NCI-H2227 treated with DMSO at 0.1 percent for 48 hours (cell line): ENCODE measurements around the gene TBC1D4.
"Not testable (repeated sequence)": the region's sequence is repeated elsewhere in the genome, so short reads cannot be mapped to it uniquely, and the experiment has no call there.

Source experiments
- DNase-seq: peaks from one replicate; lab custom pipeline; 2025; lab: John Stamatoyannopoulos, UW

Gene TBC1D4

DNA sequence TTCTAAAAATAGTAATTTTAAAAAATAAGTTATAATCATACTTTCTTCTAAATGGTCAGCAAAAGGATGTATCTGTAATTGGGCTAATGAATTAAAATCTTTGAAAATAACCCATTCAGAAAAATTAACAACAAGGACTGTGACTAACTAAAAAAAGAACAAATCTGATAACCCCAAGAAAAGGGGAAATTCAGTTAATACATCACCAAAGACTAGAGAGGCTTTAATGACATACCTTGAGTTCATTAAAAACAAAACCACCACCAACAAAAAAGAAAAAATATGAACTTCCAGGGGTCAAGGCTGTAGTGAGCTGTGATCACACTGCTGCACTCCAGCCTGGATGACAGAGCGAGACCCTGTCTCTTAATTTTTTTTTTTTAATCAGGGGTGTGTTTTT, 121.8 kb downstream of the TBC1D4 start:
- DNase-seq: no peak

DNA sequence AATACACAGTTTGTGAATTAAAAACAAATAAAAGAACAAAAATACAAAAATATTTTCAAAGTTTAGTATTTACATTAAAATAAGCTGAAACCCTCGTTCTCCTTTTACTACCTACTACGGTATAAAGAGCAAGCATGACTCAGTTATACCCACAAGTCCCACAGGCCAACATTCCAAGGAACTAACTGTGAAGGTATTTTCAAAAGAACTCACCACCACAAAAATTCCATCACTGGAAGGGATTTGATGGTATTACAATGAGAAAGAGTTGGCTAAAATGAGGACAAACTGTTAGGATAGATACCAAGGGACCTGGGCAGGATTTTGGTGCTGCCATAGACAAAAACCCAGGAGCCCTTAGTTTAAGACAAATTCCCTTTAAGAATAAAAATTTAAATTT, 122.7 kb downstream of the TBC1D4 start:
- no peak for DNase-seq

DNA sequence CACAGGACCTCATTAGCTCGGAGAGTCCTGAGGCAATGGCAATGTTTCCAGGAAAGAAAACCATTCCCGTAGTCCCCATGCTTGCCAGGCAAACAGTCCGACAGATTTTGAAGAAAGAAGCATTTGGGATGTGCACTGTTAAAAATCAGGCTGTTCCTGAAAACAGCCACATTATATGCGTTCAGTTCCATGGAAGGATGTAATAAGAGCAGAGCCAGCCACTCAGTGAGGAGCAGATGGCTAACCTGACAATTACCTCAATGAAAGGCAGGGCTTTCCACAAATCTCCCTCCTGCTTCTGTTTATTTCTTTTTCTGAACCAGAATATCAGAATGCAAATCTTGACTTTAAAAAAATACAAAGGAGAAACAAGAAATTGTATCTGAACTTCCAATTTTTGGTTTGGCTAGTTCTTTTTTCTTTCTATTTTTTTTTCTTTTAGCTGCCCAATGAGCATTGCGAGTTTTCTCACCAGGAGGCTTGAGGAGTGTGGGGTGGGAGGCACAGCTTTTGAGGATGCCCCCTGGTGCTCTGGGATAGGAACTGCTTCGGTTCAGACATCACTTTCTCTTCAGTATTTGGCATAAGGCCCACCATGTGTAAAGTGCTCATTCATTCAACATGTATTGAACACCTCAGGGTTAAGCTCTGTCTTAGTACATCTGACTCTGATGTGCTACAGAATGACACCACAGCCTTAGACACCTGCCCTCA, 124.2 kb downstream of the TBC1D4 start:
- peak; percentile 67 for DNase-seq

DNA sequence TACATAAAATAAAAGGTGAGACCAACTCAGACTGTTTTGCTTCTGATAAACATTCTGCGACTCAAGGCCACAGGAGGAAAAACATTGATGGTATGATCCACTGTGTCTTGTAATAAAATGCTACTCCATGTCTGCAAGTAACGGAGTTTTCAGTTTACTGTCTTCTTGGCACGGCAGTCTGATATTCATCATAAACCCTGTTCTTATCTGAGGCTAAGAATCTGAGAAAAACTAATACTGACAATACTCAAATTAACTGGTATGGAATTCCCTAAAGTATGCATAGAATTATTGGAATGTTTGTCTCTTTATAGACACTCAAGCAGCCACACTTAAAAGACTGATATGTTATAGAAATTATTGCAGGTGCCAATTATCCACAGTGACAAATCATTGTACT, 125.5 kb downstream of the TBC1D4 start:
- no peak for DNase-seq

DNA sequence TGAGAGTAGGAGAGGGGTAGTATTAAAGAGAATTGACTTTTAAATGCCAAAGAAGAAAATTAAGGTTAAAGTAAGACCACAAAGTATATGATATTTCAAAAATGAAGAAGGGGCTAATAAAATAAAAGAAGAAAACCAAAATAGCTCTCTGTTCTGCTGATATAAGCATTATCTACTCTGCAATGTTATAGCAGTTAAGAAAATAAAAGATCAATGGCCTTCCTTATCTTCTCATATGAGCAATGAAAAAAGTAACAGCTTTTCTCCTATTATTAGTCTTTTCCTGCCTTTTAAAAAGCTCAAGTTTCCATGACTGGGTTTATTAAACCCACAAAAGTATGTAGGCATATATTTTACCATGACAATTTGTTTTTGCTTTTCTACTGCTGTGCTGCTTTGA, 126.4 kb downstream of the TBC1D4 start:
- no peak for DNase-seq

DNA sequence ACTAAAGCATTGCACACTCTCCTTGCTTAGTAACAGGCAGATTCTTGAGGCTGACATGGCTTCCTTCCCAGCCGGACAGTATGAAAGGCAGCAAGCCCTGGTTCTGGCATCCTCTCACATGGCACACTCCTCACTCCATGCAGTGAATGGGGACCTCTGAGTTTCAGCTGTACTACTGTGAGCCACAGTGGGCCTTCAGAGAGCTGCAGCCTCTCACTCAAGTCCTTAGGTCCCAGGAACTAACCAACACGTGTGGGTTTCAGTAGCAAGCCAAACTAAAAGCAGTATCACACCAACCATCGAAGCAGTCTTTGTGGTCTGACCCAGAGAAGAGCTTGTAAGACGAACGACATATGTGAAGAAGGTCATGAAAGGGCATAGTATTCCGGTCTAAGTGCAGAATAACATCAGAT, 128.2 kb downstream of the TBC1D4 start:
- no peak for DNase-seq

DNA sequence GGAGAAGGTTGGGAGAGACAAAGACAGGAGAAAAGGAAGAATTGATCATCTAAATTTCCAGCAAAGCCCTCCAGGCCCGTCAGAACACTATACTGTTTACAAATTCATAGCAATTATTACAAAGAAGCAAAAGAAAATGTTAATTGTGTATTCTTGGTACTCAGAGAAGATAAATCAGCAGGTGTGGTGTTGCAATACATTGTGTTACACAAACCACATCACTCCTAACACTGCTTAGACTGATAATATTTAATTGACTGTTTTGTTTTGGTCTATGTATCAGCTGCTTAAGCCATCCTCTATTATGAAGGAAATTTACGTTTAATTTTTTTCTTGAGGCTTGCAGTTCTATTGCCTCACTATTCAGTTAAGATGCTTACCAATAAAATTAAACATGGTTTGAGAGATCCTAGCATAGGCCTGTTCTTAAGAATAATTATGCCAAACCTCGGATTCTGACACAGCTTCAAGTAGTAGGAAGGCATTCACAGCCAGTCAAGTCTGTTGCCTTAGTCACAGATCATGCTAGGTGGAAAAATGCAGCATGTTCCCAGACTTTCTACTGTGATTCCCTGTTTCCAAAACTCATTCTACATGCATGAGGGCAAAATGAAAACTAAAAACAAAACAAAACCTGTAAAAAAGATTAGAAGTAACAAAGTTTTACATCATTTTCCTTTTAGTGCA, 129.2 kb downstream of the TBC1D4 start:
- no peak for DNase-seq

DNA sequence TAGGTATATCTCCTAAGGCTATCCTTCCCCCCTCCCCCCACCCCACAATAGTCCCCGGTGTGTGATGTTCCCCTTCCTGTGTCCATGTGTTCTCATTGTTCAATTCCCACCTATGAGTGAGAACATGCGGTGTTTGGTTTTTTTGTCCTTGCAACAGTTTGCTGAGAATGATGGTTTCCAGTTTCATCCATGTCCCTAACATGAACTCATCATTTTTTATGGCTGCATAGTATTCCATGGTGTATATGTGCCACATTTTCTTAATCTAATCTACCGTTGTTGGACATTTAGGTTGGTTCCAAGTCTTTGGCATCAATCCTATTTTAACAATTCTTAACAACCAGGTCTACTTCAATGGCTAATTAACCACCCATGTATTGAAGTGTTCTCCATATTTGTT, 130.4 kb downstream of the TBC1D4 start:
- DNase-seq: not testable (repeated sequence)

DNA sequence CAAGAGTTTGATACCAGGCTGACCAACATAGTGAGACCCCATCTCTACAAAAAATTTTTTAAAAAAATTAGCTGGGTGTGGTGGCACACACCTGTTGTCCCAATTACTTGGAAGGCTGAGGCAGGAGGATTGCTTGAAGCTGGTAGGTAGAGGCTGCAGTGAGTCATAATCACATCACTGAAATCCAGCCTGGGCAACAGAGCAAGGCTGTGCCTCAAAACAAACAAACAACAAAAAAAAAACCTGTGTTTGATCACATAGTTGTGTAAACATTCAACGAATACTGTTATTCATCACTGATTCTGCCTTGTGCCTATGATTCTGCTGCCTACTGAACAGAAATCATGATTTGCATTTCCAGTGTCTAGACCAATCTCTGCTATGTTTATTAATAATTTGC, 134.0 kb downstream of the TBC1D4 start:
- DNase-seq: no peak

DNA sequence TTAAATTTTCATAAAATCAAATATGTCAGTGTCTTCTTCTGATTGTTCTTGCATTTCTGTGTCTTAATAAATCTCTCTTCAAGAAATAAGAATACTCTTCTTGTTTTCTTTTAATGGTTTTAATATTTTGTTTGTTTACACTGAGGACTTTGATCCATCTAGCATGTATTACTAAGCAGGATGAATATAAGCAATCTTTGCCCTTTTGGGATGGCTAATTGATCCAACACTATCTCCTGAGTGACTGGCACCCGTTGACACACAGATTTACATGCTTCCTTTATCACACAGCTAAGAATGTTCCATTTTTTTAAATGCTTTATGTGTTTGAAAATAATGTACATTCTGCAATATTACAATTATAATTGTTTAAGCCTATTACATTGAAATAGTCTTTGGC, 134.5 kb downstream of the TBC1D4 start:
- no peak for DNase-seq

DNA sequence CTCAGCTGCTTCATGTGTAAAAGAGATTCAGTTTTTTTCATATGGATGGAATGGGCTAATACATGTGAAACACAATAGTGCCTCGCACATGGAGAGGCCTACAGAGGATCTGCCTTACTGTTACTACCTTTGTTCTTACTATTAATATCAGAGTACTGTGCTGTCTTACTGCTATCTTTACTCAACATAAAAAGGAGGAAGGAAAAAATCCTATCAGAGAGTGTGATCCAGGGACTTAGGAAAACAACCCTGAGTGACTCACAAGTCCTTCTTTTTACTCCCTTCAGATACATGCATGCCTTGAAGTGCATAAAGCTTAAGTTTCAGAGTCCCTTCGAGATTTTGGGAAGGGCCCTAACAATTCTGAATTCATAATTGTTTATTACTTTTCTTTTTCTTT, 136.8 kb downstream of the TBC1D4 start:
- no peak for DNase-seq

DNA sequence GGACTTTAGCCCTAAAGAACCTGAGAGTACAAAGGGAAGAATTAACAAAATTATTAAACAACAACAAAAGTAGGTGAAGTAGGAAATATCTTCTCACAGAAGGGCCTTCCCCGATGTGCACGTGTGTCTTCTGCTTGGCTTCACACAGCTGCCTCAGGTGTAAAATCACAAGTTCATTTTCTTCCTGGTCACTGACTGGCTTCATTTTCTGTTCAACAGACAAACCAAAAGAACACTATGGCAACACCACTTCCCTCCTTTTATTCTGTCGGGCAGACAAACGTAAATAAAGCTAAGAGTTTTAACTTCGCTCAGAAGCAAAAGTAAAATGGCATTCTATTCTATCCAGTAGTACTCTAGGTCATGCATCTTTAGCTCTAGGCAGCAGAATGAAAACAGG, 140.9 kb downstream of the TBC1D4 start:
- DNase-seq: no peak

DNA sequence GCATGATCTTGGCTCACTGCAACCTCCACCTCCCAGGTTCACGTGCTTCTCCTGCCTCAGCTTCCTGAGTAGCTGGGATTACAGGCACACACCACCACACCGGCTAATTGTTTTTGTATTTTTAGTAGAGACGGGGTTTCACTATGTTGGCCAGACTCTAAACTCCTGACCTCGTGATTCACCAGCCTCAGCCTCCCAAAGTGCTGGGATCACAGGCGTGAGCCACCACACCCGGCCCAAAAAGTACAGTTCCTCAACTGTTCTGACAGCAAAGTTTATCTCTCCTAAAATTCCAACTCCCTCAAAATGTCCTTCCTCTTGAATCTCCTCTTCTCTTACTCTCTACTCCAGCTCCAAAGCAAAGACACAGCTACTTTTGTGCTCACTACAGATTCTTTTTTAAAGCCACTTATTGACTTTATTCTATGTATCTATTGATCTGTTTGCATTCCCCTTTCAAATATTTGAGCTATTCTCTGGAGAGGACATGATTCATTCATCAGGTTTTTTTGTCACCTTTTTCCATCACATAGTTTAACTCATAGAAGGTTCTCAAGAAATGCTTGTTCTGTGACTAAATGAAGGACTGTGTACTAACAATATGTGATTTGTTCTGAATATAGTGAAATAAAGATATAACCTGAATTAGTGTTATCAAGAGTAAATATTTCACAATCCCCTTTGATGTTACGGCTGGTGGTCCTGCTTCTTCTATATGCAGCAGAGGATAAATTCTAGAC, 142.2 kb downstream of the TBC1D4 start:
- no peak for DNase-seq

DNA sequence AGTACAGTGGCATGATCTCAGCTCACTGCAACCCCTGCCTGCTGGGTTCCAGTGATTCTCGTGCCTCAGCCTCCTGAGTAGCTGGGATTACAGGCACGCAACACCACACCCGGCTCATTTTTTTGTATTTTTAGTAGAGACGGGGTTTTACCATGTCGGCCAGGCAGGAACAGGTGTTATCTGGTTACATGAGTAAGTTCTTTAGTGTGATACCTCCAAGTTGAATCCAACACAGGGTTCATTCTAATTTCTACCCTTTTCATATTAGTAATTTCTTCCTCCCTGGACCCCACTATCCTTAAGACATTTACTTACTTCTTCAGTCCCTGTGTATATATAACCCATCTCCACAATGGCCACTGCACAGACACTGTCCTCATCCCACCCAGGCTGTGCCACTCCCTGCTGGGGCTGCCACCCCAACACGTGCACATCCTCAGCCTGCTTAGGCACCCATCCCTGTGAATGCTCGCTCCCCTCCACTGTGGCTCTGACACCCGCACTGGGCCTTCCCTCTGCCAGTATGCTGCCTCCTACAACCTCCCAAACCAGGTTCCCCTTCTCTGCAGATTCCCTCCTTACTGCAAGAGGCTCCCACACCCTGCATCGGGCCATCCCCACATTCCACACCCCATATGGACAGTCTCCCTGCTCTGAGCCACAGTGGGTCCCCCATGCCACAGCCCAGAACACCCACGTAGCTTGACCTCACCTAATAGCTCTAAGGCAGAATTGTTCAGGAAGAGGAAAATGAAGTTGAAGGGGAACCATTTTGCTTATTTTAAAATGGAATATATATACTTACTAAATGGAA, 147.1 kb downstream of the TBC1D4 start:
- no peak for DNase-seq

DNA sequence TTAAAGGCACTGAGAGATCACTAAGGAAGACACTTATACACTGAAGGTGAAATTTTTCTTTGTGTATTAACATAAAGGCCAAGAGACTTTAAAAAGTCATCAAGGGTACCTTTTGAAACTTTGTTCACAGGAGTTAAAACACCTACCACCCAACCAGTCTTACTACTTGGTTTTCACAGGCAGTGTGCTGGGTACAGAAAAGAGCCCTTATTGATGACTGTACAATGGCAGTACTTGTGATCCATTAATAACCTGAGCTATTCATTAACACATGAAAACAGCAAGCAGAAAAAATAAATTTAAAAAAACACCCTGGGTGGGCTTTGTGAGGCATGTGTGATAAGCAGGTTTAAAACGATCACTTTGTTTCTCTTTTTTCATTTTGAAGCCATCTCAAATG, 148.9 kb downstream of the TBC1D4 start:
- DNase-seq: no peak

DNA sequence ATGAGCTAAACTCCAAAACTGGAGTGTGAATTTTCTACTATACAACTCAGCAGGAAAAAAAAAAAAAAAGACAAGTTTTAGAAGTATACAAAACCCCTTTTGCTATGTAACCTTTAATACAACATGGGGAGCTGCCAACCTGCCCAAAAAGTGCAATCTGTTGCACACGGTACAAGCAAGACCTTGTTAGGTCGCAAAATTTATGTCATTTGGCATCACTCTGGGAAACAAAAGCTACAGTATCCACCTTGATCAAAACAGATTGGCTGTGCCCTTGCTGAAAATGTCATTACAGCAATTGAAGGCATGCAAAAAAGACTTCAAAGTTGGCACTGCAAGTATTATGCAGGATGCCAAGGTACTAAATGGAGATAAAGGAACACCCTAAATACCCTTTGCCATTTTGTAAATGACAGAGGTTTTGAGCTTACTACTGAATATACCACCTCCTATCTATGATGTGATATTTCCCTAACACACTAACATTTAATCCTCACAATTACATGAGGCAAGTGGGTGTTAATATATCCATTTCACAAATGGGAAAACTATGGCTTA, 150.1 kb downstream of the TBC1D4 start:
- no peak for DNase-seq

DNA sequence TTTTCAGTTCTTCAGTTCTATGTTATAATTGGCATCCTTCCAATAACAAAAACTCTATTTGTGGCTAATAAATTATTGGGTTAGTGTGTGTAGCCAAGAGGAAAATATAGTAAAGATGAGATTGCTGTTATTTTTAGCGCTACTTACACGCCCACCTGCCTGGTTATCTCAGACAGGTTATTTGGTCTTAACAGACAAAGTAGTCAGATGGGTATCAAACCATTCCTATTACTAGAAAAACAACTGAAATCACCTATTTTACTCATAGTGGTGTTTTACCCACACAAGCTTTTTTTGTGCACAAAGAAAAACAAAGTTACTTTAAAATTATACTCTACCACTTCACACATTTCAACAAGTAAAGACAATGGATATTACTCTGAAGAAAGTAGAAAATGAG, 151.2 kb downstream of the TBC1D4 start:
- no peak for DNase-seq

DNA sequence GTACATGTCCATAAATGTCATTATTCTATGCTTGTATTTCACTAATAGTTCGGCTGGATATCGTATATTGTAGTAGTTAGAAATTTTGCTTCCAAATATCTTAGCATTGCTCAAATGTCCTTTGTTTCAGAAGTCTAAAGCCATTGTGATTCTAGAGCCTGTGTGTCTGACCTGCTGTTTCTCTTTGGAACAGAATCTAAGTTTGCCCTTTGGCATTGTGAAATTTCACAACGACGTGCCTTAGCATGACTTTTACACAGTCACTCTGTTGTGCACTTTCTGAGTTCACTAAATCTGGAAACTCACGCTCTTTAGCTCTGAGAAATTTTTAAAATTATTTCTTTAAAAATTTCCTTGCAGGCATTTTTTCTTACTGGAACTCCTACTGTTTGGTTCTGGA, 152.2 kb downstream of the TBC1D4 start:
- no peak for DNase-seq

DNA sequence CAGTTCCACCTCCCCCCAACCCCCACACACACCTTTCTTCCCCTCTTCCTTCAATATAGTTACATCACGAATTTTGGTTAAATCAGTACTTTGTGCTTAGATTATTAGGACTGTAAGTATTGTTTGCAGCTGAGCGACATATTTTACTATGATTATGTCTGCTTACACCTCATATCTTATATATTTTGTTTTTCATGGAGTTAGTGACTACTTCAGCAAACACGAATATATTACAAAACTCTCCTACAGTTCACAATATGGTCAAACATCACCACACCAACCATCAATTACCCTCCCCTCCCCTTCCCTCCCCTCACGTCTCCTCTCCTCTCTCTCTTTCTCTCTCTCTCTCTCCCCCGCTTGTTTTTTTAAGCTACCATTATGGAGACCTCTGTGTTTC, 152.9 kb downstream of the TBC1D4 start:
- no peak for DNase-seq

DNA sequence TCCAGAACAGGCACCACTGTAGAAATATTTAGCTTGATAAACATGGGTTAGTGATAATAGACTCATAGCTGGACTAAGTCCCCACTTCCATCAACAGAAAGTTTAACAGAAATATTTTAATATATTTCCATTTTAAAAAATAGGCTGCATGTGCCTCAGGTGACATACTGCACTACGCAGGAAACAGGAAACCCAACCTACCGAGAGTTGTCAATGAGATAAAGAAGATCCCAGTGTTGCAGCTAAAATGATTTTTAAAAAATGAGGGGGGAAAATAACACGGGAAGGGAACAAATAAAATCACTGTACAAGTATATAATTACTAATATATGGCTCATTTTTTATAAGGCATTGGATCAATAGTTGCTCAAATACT, 154.8 kb downstream of the TBC1D4 start:
- no peak for DNase-seq

DNA sequence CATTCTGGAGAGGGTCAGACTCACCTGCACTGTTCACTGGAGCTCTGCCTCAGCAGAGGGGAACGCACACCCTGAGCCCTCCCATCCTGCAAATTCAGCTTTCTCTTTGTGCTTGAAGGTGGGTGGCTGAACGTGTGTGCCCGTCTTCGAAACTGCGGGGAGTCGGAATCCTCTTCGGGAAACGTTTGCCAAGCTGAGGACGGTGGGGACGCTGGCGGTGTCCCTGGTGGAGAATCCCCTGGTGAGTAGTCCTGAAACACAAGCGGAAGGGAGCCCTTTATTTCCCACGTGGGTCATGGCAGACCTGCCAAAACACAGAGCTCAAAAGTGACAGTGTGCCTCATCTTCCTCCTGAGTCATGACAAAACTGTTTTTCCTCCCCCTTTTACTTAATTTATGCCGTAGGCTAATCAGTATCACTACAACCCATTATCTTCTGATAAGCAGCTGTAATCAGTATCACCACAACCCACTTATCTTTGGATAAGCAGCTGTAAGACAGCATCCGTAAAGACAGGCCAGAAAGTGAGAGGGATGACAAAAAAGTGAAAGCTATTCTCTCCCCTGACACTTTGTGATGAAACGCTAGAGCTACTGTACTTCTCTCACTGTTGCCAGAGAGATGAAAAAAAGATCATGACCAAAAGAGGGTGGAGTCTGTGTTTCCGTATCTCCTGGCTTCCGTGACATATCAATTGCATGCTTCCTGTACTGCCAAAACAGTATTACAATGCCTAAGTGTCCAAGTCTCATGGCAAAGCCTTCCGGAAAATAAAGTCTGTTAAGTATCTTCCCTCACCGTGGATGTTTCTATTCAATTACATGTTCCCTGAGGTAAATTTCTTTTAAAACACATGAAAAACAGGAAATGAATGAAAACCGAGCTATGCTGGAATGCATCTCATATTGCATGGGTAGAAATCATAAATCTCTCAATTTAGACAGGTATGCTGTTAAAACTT, 155.5 kb downstream of the TBC1D4 start:
- DNase-seq: no peak
